Measurements from ENCODE around the gene LNX1. TPM values are rescaled to one million over a fixed set of nuclear protein-coding genes. Genes with fewer than 3 reads are reported as not detected.

Gene LNX1
- total RNA-seq, 2 donors from 2014 or later = 4.5 to 8.9 TPM

DNA sequence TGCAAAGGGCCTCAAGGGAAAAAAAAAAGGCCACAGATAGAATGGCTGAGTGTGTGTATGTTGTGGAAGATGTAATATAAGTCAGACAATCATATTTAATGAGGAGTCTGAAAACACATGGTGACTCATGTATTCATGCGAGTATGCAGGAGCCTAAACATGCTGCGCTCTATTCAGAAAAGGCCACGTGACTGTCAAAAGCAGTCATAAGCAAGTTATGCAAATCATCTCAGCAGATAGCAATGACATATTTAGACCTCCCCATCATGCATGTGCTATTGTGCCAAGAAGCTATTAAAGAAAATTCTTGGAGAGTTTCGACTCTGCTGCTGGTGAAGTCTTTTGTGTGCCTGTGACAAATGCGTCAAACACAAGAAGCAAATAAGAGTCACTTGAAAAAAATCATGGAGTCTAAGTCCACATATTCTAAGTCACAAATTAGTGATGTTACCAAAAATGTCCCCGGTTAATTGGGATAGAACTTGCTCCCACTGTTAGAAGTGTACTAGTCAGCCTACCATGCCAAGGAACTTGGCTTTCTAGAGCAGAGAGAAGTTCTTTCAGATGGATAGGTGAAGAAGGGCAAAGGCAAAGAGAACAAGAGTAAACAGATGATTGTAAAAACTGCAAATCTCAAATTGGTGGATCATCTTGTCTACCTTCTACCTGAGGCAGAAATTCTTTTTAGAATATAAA, 5.0 kb downstream of the LNX1 start:
- no peak overlapping the region for H3K4me3 ChIP-seq
- no peaks in the 10 kb centered on the region for H3K36me3 ChIP-seq
- DNase-seq (ENCODE audit: low spot score) = no peak
- peaks cover 0 to 4% of the 10 kb centered on the region in 2 donors for H3K4me1 ChIP-seq
- H3K27ac ChIP-seq = no peak overlapping the region
- H3K27me3 ChIP-seq = no peaks in the 10 kb centered on the region
- H3K9me3 ChIP-seq = no peaks in the 10 kb centered on the region
- TF ChIP-seq, protein P1, sequence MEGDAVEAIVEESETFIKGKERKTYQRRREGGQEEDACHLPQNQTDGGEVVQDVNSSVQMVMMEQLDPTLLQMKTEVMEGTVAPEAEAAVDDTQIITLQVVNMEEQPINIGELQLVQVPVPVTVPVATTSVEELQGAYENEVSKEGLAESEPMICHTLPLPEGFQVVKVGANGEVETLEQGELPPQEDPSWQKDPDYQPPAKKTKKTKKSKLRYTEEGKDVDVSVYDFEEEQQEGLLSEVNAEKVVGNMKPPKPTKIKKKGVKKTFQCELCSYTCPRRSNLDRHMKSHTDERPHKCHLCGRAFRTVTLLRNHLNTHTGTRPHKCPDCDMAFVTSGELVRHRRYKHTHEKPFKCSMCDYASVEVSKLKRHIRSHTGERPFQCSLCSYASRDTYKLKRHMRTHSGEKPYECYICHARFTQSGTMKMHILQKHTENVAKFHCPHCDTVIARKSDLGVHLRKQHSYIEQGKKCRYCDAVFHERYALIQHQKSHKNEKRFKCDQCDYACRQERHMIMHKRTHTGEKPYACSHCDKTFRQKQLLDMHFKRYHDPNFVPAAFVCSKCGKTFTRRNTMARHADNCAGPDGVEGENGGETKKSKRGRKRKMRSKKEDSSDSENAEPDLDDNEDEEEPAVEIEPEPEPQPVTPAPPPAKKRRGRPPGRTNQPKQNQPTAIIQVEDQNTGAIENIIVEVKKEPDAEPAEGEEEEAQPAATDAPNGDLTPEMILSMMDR (IDR thresholded peaks at IDR 0.05) = no peak

DNA sequence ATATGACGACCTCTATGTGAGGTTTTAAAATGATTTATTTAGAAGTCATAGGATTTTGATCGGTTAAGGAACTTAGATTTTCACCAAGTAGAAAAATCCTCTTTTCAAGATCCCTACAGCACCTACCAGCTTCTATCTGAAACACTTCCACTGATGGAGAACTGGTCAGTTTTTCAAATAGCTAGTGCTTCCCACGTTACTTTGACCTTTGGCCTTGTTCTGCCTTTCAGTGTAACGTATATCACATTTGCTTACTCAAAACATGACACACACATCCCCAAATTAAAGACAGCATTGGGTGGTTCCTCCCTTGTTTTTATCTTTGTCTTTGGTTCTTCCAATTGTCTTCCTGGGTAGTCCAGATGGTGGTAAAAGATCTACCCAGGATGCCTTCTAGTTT, 6.6 kb downstream of the LNX1 start:
- Histone ChIP-seq H3K27ac (no peak overlapping the region), H3K27me3 (no peaks in the 10 kb centered on the region), H3K36me3 (no peaks in the 10 kb centered on the region), H3K4me3 (no peak overlapping the region), H3K9me3 (no peaks in the 10 kb centered on the region), H3K4me1 (peaks cover 0 to 4% of the 10 kb centered on the region in 2 donors)
- TF ChIP-seq, protein P1 (IDR thresholded peaks at IDR 0.05) = no peak
- no peak for DNase-seq (ENCODE audit: low spot score)

DNA sequence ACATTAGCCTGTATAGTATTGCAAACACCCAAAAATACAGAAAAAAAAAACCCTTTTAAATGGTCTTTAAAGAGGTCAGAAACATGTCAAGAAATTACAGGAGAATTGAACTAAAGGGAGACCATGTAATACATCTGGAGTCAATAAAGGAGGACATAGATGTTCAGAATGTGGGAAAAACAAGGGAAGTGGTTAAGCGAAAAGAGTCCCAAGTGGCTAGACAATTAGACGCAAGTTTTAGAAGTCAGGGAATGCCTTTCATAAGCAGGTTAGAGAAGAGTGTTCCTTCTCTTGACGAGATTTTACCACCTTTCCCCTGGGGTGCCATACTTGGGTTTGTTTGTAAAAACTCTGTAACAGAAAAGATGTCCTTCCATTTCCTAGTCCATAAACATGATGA, 7.8 kb downstream of the LNX1 start:
- no peak overlapping the region for H3K27ac ChIP-seq
- TF ChIP-seq, protein P1 (IDR thresholded peaks at IDR 0.05) = no peak
- H3K9me3 ChIP-seq = no peaks in the 10 kb centered on the region
- no peak overlapping the region for H3K4me3 ChIP-seq
- H3K36me3 ChIP-seq = no peaks in the 10 kb centered on the region
- H3K27me3 ChIP-seq = no peaks in the 10 kb centered on the region
- no peak for DNase-seq (ENCODE audit: low spot score)
- peaks cover 0 to 4% of the 10 kb centered on the region in 2 donors for H3K4me1 ChIP-seq

DNA sequence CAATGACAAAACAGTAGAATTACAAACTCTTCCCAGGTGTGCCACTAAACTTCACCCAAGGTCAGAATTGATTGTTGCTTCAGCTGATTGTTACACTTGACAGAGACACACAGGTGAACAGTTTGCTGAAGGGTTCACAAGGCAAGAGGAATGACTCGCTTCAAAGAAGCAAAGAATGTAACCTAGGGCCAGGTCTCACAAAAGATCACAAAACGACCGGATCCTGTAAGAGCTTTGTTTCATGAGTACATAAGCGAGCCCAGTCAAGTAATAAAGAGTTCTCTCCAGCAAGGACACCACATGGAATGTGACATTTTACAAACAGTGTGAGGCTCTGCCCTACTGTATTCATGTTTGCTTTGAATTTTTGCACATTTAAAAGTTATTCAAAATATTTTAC, 9.1 kb downstream of the LNX1 start:
- Histone ChIP-seq H3K4me3 (no peak overlapping the region), H3K4me1 (peaks cover 0 to 4% of the 10 kb centered on the region in 2 donors), H3K36me3 (no peaks in the 10 kb centered on the region), H3K27me3 (no peaks in the 10 kb centered on the region), H3K9me3 (no peaks in the 10 kb centered on the region), H3K27ac (no peak overlapping the region)
- no peak for DNase-seq (ENCODE audit: low spot score)
- TF ChIP-seq, protein P1 (IDR thresholded peaks at IDR 0.05) = no peak

DNA sequence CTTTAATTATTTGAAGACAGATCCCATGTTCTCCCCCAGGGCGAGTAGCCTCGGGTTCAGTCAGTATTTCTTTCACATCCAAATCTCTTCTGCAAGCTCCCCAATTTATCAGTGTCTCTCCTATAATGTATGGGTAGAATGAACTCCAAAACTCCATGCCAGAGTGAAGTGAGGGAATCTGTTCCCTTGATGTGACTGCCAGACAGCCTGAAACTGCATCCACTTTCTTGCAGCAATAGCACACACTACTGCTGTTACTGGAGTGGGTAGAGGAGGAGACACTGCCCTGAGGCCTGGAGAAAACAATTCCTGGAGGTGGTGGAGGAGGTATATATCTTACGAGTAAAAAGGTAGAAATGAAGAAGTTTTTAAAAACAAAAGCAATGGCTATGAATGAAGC, 11.0 kb downstream of the LNX1 start:
- no peaks in the 10 kb centered on the region for H3K4me1 ChIP-seq
- no peaks in the 10 kb centered on the region for H3K9me3 ChIP-seq
- no peak overlapping the region for H3K27ac ChIP-seq
- TF ChIP-seq, protein P1 (IDR thresholded peaks at IDR 0.05) = no peak
- no peaks in the 10 kb centered on the region for H3K36me3 ChIP-seq
- H3K4me3 ChIP-seq = no peak overlapping the region
- DNase-seq (ENCODE audit: low spot score) = no peak
- H3K27me3 ChIP-seq = no peaks in the 10 kb centered on the region

DNA sequence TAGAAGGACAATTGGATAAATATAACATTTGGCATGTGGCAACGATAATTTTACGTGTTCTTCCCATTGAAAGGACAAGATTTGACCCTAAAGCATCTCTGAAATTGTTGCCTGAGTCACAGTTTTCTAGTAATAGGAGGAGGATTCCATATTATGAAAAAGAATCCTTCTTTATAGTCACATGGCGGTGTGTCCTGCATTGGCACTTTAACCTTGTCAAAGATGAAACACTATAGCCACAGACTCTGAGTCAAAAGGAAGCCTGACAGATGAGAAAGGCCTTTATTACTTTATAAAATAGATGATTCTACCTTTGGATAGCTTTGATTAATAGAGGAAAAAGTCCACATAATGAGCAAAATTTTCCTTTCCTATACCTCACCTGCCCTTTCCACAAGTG, 11.5 kb downstream of the LNX1 start:
- TF ChIP-seq, protein P1 (IDR thresholded peaks at IDR 0.05) = no peak
- H3K4me1 ChIP-seq = no peaks in the 10 kb centered on the region
- H3K36me3 ChIP-seq = no peaks in the 10 kb centered on the region
- H3K9me3 ChIP-seq = no peaks in the 10 kb centered on the region
- H3K27ac ChIP-seq = no peak overlapping the region
- DNase-seq (ENCODE audit: low spot score) = no peak
- H3K4me3 ChIP-seq = no peak overlapping the region
- no peaks in the 10 kb centered on the region for H3K27me3 ChIP-seq
